ENCODE data around the gene CTIF. TPM values are rescaled to one million over a fixed set of nuclear protein-coding genes. Genes with fewer than 3 reads are reported as not detected.

The CTIF gene
- polyA plus RNA-seq, 1 of the 3 experiments (the other 2 are of a cell fraction) = 47.2 TPM

- H4K20me1 ChIP-seq (ENCODE audit: insufficient read depth) = no peaks in the 10 kb centered on the region
- H3K27ac ChIP-seq (ENCODE audit: low read depth in 2 of 2, low read length in 1 of 2) = no peak overlapping the region
- 85% methylated on average over 14 of the region's 17 CpGs for WGBS (ENCODE audit: low lambda C conversion rate)
- H3K36me3 ChIP-seq (replicated peaks in 1 of 2; ENCODE audit: control insufficient read depth in 1 of 2, insufficient read depth in 2 of 2, low read length in 1 of 2) = no peaks in the 10 kb centered on the region
- TF ChIP-seq SIN3A (IDR thresholded peaks at IDR 0.05; ENCODE audit: borderline replicate concordance, low read depth, low read length) = no peak
- no peak for TF ChIP-seq NFIC (IDR thresholded peaks at IDR 0.05; ENCODE audit: borderline replicate concordance)
- TF ChIP-seq RXRA (IDR thresholded peaks at IDR 0.05; ENCODE audit: borderline replicate concordance, low read depth) = no peak
- TF ChIP-seq TEAD4 (IDR thresholded peaks at IDR 0.05; ENCODE audit: borderline replicate concordance, insufficient read depth) = no peak
- TF ChIP-seq FOXM1 (IDR thresholded peaks at IDR 0.05; ENCODE audit: low read depth) = no peak
- H3K9me3 ChIP-seq = no peaks in the 10 kb centered on the region
- no peak overlapping the region for H3K4me2 ChIP-seq
- no peaks in the 10 kb centered on the region for H3K9me2 ChIP-seq
- CTCF ChIA-PET = interaction anchor here (1.0 to 1.1 kb wide), 2 partner anchors 26 to 134 kb away, joined by 3 to 4 read pairs; no protein-coding TSS in a partner anchor
- no peaks in the 10 kb centered on the region for H3K79me2 ChIP-seq (ENCODE audit: insufficient read depth)
- H3K9ac ChIP-seq = no peak overlapping the region
- H3K4me1 ChIP-seq (ENCODE audit: control insufficient read depth in 1 of 2, insufficient read depth in 2 of 2, low read depth in 1 of 2, low read length in 1 of 2) = peaks cover 0 to 11% of the 10 kb centered on the region in 2 experiments; a peak in 1 of 4 replicates
- no peak for DNase-seq
- POLR2A ChIA-PET = no interaction called here
- no peak overlapping the region for H3K4me3 ChIP-seq (ENCODE audit: low read depth in 2 of 2, low read length in 1 of 2)
- H3F3A ChIP-seq (replicated peaks; ENCODE audit: insufficient read depth) = peaks cover 10% of the 10 kb centered on the region
- H2AFZ ChIP-seq (ENCODE audit: low read depth) = no peak overlapping the region
- no peaks in the 10 kb centered on the region for H3K27me3 ChIP-seq (ENCODE audit: insufficient read depth)
Observed at GRCh38 chr18:48910972-48911545, 372.2 kb downstream of the CTIF start.

Small RNAs within 50 kb of the gene (small RNA-seq; reads per million reads assigned to genes)
- gene MIR4743 = 0 to 0.43 (median 0) reads per million in 7 experiments

Other genes starting within 250 kb of the CTIF start
- 0.05 and 0.15 TPM in 2 replicates for gene ZBTB7C, start 129.6 kb upstream of the CTIF start, polyA plus RNA-seq (2012; rRNA removed)

Data from SK-N-SH (cell line).